ENCODE measurements around the gene NUP88. TPM values are rescaled to one million over a fixed set of nuclear protein-coding genes. Genes with fewer than 3 reads are reported as not detected.

The NUP88 gene
- polyA plus RNA-seq, 1 donor (not counting 4 experiments of a cell fraction or from before 2014, with no cell fraction given) = 81.5 TPM

GRCh38 chr17:5364696-5365095 is 54.8 kb downstream of the NUP88 start:
- Histone ChIP-seq H3K27me3 (ENCODE audit: control insufficient read depth, extremely low read depth, insufficient read depth, low read length) (no peaks in the 10 kb centered on the region), H3K9me3 (ENCODE audit: control insufficient read depth, low read depth, low read length) (no peaks in the 10 kb centered on the region), H2AFZ (ENCODE audit: control insufficient read depth, low read length) (no peak overlapping the region), H3K79me2 (ENCODE audit: control insufficient read depth, insufficient read depth, low read length) (no peaks in the 10 kb centered on the region), H3K9me1 (ENCODE audit: control insufficient read depth, extremely low read depth, insufficient read depth, low read length) (no peaks in the 10 kb centered on the region), H3K4me1 (ENCODE audit: control insufficient read depth, extremely low read depth, insufficient read depth, low read length) (peaks cover 29% of the 10 kb centered on the region), H3K9ac (ENCODE audit: control insufficient read depth, extremely low read depth, insufficient read depth, low read length) (peak overlapping the region; percentile 82), H3K36me3 (ENCODE audit: control insufficient read depth in 2 of 2, extremely low read depth in 1 of 2, insufficient read depth in 2 of 2, low read length in 2 of 2) (peaks cover 8 to 13% of the 10 kb centered on the region in 2 experiments), H4K20me1 (ENCODE audit: control insufficient read depth, extremely low read depth, insufficient read depth, low read length) (no peaks in the 10 kb centered on the region), H3K4me2 (ENCODE audit: control insufficient read depth, extremely low read depth, insufficient read depth, low read depth, low read length) (peak overlapping the region; percentile 98), H3K4me3 (ENCODE audit: control insufficient read depth in 2 of 3, extremely low read depth in 1 of 3, insufficient read depth in 2 of 3, low read depth in 1 of 3, low read length in 3 of 3) (no peak overlapping the region), H3K27ac (ENCODE audit: control insufficient read depth, insufficient read depth, low read length) (peak overlapping the region; percentile 97)
- DNase-seq (ENCODE audit: low read depth, low spot score) = no peak
- dilution Hi-C loops (cut with MboI; ENCODE audit: extremely low pct_ligation_motif_present, low sequenced_read_pairs) = no loop called here
- TF ChIP-seq CTCF (optimal IDR thresholded peaks at IDR 0.05 in 1 of 3, IDR thresholded peaks at IDR 0.05 in 1 of 3, conservative IDR thresholded peaks at IDR 0.05 in 1 of 3; ENCODE audit: extremely low read depth in 1 of 3, insufficient read depth in 2 of 3, low read length in 3 of 3) (no peak), EZH2 (IDR thresholded peaks at IDR 0.05; ENCODE audit: low read length) (no peak)
- FAIRE-seq = no peak

- no peak overlapping the region for H3K9ac ChIP-seq (ENCODE audit: control insufficient read depth, extremely low read depth, insufficient read depth, low read length)
- FAIRE-seq (no peak), DNase-seq (ENCODE audit: low read depth, low spot score) (peak; percentile 30)
- no peak overlapping the region for H3K4me3 ChIP-seq (ENCODE audit: control insufficient read depth in 2 of 3, extremely low read depth in 1 of 3, insufficient read depth in 2 of 3, low read depth in 1 of 3, low read length in 3 of 3)
- TF ChIP-seq CTCF (optimal IDR thresholded peaks at IDR 0.05 in 1 of 3, IDR thresholded peaks at IDR 0.05 in 1 of 3, conservative IDR thresholded peaks at IDR 0.05 in 1 of 3; ENCODE audit: extremely low read depth in 1 of 3, insufficient read depth in 2 of 3, low read length in 3 of 3) = no peak
- H3K4me1 ChIP-seq (ENCODE audit: control insufficient read depth, extremely low read depth, insufficient read depth, low read length) = peaks cover 29% of the 10 kb centered on the region
- H4K20me1 ChIP-seq (ENCODE audit: control insufficient read depth, extremely low read depth, insufficient read depth, low read length) = no peaks in the 10 kb centered on the region
- H3K36me3 ChIP-seq (ENCODE audit: control insufficient read depth in 2 of 2, extremely low read depth in 1 of 2, insufficient read depth in 2 of 2, low read length in 2 of 2) = peaks cover 8 to 13% of the 10 kb centered on the region in 2 experiments
- H3K27ac ChIP-seq (ENCODE audit: control insufficient read depth, insufficient read depth, low read length) = peak overlapping the region; percentile 97
- H2AFZ ChIP-seq (ENCODE audit: control insufficient read depth, low read length) = no peak overlapping the region
- H3K9me3 ChIP-seq (ENCODE audit: control insufficient read depth, low read depth, low read length) = no peaks in the 10 kb centered on the region
- dilution Hi-C loops (cut with MboI; ENCODE audit: extremely low pct_ligation_motif_present, low sequenced_read_pairs) = no loop called here
- no peaks in the 10 kb centered on the region for H3K27me3 ChIP-seq (ENCODE audit: control insufficient read depth, extremely low read depth, insufficient read depth, low read length)
- H3K4me2 ChIP-seq (ENCODE audit: control insufficient read depth, extremely low read depth, insufficient read depth, low read depth, low read length) = peak overlapping the region; percentile 27
- H3K79me2 ChIP-seq (ENCODE audit: control insufficient read depth, insufficient read depth, low read length) = no peaks in the 10 kb centered on the region
- H3K9me1 ChIP-seq (ENCODE audit: control insufficient read depth, extremely low read depth, insufficient read depth, low read length) = no peaks in the 10 kb centered on the region
These were observed 55.3 kb downstream of the NUP88 start for GRCh38 chr17:5364156-5364555.
